Measurements from ENCODE around the gene PRLR. TPM values are rescaled to one million over a fixed set of nuclear protein-coding genes. Genes with fewer than 3 reads are reported as not detected.

PRLR gene
- total RNA-seq, 2 experiments from 2014 or later: not detected

GRCh38 chr5:35083150-35083549 lies 147.1 kb downstream of the PRLR start:
- H3K27ac Mint-ChIP-seq: no peak overlapping the region
- ChIA-PET POLR2A (no interaction called here), CTCF (no interaction called here)
- no peak for TF ChIP-seq CTCF (IDR thresholded peaks at IDR 0.05)
- no peaks in the 10 kb centered on the region for H3K4me1 Mint-ChIP-seq (ENCODE audit: low read depth)
- no peak for DNase-seq
- no peaks in the 10 kb centered on the region for H3K9me3 Mint-ChIP-seq
- no peak overlapping the region for H3K4me3 Mint-ChIP-seq
- peaks cover 8% of the 10 kb centered on the region for H3K27me3 Mint-ChIP-seq
- no peak for ATAC-seq
- no peaks in the 10 kb centered on the region for H3K36me3 Mint-ChIP-seq (ENCODE audit: low read depth)
- intact Hi-C loops (cut with micrococcal nuclease): no loop called here

- intact Hi-C loops (cut with micrococcal nuclease): no loop called here
- ChIA-PET POLR2A (no interaction called here), CTCF (no interaction called here)
These were observed 147.8 kb downstream of the PRLR start for GRCh38 chr5:35082530-35082929.

GRCh38 chr5:35081134-35081533 lies 149.2 kb downstream of the PRLR start:
- CTCF ChIA-PET: no interaction called here
- no peak overlapping the region for H3K27ac Mint-ChIP-seq
- intact Hi-C loops (cut with micrococcal nuclease): no loop called here
- POLR2A ChIA-PET: no interaction called here
- no peaks in the 10 kb centered on the region for H3K36me3 Mint-ChIP-seq (ENCODE audit: low read depth)
- TF ChIP-seq CTCF (IDR thresholded peaks at IDR 0.05): no peak
- peaks cover 14% of the 10 kb centered on the region for H3K27me3 Mint-ChIP-seq
- no peak overlapping the region for H3K4me3 Mint-ChIP-seq
- ATAC-seq: no peak
- no peak for DNase-seq
- peaks cover 1% of the 10 kb centered on the region for H3K9me3 Mint-ChIP-seq
- no peaks in the 10 kb centered on the region for H3K4me1 Mint-ChIP-seq (ENCODE audit: low read depth)

More at GRCh38 chr5:35082530-35082929, 147.8 kb downstream of the PRLR start:
- Mint-ChIP-seq H3K9me3 (no peaks in the 10 kb centered on the region), H3K36me3 (ENCODE audit: low read depth) (no peaks in the 10 kb centered on the region), H3K27ac (no peak overlapping the region), H3K27me3 (peaks cover 8% of the 10 kb centered on the region), H3K4me3 (no peak overlapping the region), H3K4me1 (ENCODE audit: low read depth) (no peaks in the 10 kb centered on the region)
- ATAC-seq (no peak), DNase-seq (no peak)
- no peak for TF ChIP-seq CTCF (IDR thresholded peaks at IDR 0.05)

DNA sequence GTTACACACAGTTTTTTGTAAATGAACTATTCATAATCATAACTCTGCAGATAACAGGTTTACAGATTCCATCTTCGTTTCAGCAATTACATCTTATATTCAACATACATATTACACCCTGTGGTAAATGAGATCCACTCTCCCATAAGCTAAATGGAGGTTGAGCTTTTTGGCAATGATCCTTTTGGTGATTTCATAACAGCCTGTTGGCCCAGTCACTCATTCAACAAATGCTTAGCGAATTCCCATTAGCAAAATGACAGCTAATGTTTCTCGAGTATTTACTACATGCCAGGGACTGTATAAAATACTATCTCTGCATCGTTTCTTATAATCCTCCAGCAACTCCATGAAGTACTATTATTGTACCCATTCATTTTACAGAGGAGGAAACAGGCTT lies 157.1 kb downstream of the PRLR start:
- peaks cover 5% of the 10 kb centered on the region for H3K9me3 Mint-ChIP-seq
- no peak for DNase-seq
- H3K27me3 Mint-ChIP-seq: peaks cover 25% of the 10 kb centered on the region
- no peak overlapping the region for H3K4me3 Mint-ChIP-seq
- ChIA-PET CTCF (no interaction called here), POLR2A (no interaction called here)
- no peak for TF ChIP-seq CTCF (IDR thresholded peaks at IDR 0.05)
- no peaks in the 10 kb centered on the region for H3K4me1 Mint-ChIP-seq (ENCODE audit: low read depth)
- no peak overlapping the region for H3K27ac Mint-ChIP-seq
- H3K36me3 Mint-ChIP-seq (ENCODE audit: low read depth): no peaks in the 10 kb centered on the region
- ATAC-seq: no peak
- intact Hi-C loops (cut with micrococcal nuclease): no loop called here

GRCh38 chr5:35069188-35069587 lies 161.1 kb downstream of the PRLR start:
- no peak overlapping the region for H3K4me3 Mint-ChIP-seq
- no peak for DNase-seq
- peaks cover 4% of the 10 kb centered on the region for H3K9me3 Mint-ChIP-seq
- no peak for ATAC-seq
- ChIA-PET POLR2A (no interaction called here), CTCF (no interaction called here)
- H3K4me1 Mint-ChIP-seq (ENCODE audit: low read depth): no peaks in the 10 kb centered on the region
- no peaks in the 10 kb centered on the region for H3K36me3 Mint-ChIP-seq (ENCODE audit: low read depth)
- peaks cover 30% of the 10 kb centered on the region for H3K27me3 Mint-ChIP-seq
- no peak for TF ChIP-seq CTCF (IDR thresholded peaks at IDR 0.05)
- intact Hi-C loops (cut with micrococcal nuclease): no loop called here
- no peak overlapping the region for H3K27ac Mint-ChIP-seq
